HG02840 (cell line): ENCODE data around the gene CLPTM1L.
A peak's percentile ranks its signal among the peaks of the same experiment; 100 is the strongest.

Experiments
- ATAC-seq: cut with Tn5 transposase; IDR thresholded peaks from one replicate; pipeline ENCODE4 v1.9.1; 2021; ENCODE audit warnings: mild to moderate bottlenecking, moderate library complexity, moderate number of reproducible peaks; ENCODE audit not compliant: unreplicated experiment, low FRiP score

Gene CLPTM1L

GRCh38 chr5:1316588-1317340, 28.1 kb downstream of the CLPTM1L start:
- no peak for ATAC-seq

- ATAC-seq, result peak; percentile 50
Measured at GRCh38 chr5:1315709-1316587, 29.0 kb downstream of the CLPTM1L start.

GRCh38 chr5:1315018-1315708, 29.7 kb downstream of the CLPTM1L start:
- ATAC-seq, result no peak

- ATAC-seq, result no peak
Measured at GRCh38 chr5:1314564-1314982, 30.3 kb downstream of the CLPTM1L start.

GRCh38 chr5:1312993-1313833, 31.7 kb downstream of the CLPTM1L start:
- peak; percentile 69 for ATAC-seq

GRCh38 chr5:1312206-1312605, 32.7 kb downstream of the CLPTM1L start:
- no peak for ATAC-seq

- no peak for ATAC-seq
Measured at GRCh38 chr5:1311439-1312055, 33.4 kb downstream of the CLPTM1L start.

GRCh38 chr5:1310118-1310517, 34.8 kb downstream of the CLPTM1L start:
- no peak for ATAC-seq

GRCh38 chr5:1304033-1304432, 40.9 kb downstream of the CLPTM1L start:
- ATAC-seq, result no peak

- ATAC-seq, result no peak
Measured at GRCh38 chr5:1302258-1302657, 42.6 kb downstream of the CLPTM1L start.

- ATAC-seq, result no peak
Measured at GRCh38 chr5:1300581-1301083, 44.3 kb downstream of the CLPTM1L start.

GRCh38 chr5:1299961-1300360, 44.9 kb downstream of the CLPTM1L start:
- ATAC-seq, result no peak

- ATAC-seq, result no peak
Measured at GRCh38 chr5:1299511-1299850, 45.4 kb downstream of the CLPTM1L start.

- ATAC-seq, result no peak
Measured at GRCh38 chr5:1298723-1299510, 46.0 kb downstream of the CLPTM1L start.

- no peak for ATAC-seq
Measured at GRCh38 chr5:1298067-1298551, 46.8 kb downstream of the CLPTM1L start.

GRCh38 chr5:1297243-1297642, 47.7 kb downstream of the CLPTM1L start:
- ATAC-seq, result no peak

GRCh38 chr5:1295650-1296037, 49.3 kb downstream of the CLPTM1L start:
- ATAC-seq, result no peak

- no peak for ATAC-seq
Measured at GRCh38 chr5:1294835-1295649, 49.9 kb downstream of the CLPTM1L start, which contains the start of gene TERT. Gene TERT, minus strand, starts transcription at chr5:1295068. Its CDS starts 79 bp downstream, at chr5:1294989.
